HG03460 (cell line): ENCODE results near the gene TCTN3.
"Not testable (repeated sequence)": the region's sequence is repeated elsewhere in the genome, so short reads cannot be mapped to it uniquely, and the experiment has no call there.

Experiments
- ATAC-seq: cut with Tn5 transposase; IDR thresholded peaks from one replicate; pipeline ENCODE4 v1.9.1; 2021; ENCODE audit not compliant: unreplicated experiment

Gene TCTN3

GRCh38 chr10:95693668-95694534, at the start of gene TCTN3:
TCTN3 (minus strand) TSS chr10:95693927; CDS start chr10:95693899, 28 bp downstream.
- ATAC-seq = peak; percentile 98

GRCh38 chr10:95742962-95743535, 49.3 kb upstream of the TCTN3 start:
- ATAC-seq = no peak

- ATAC-seq = no peak
Measured at GRCh38 chr10:95742485-95742884, 48.8 kb upstream of the TCTN3 start.

- peak; percentile 81 for ATAC-seq
Measured at GRCh38 chr10:95741807-95742467, 48.2 kb upstream of the TCTN3 start.

GRCh38 chr10:95739056-95739455, 45.3 kb upstream of the TCTN3 start:
- no peak for ATAC-seq

- ATAC-seq = not testable (repeated sequence)
Measured at GRCh38 chr10:95732907-95733306, 39.2 kb upstream of the TCTN3 start.

- no peak for ATAC-seq
Measured at GRCh38 chr10:95730233-95730632, 36.5 kb upstream of the TCTN3 start.

- no peak for ATAC-seq
Measured at GRCh38 chr10:95729323-95730055, 35.8 kb upstream of the TCTN3 start.

- no peak for ATAC-seq
Measured at GRCh38 chr10:95728526-95728925, 34.8 kb upstream of the TCTN3 start.

GRCh38 chr10:95722496-95722895, 28.8 kb upstream of the TCTN3 start:
- ATAC-seq = not testable (repeated sequence)

- ATAC-seq = not testable (repeated sequence)
Measured at GRCh38 chr10:95720745-95721144, 27.0 kb upstream of the TCTN3 start.

GRCh38 chr10:95716866-95717265, 23.1 kb upstream of the TCTN3 start:
- ATAC-seq = no peak

- no peak for ATAC-seq
Measured at GRCh38 chr10:95716466-95716865, 22.7 kb upstream of the TCTN3 start.

- no peak for ATAC-seq
Measured at GRCh38 chr10:95711492-95711891, 17.8 kb upstream of the TCTN3 start.

- ATAC-seq = no peak
Measured at GRCh38 chr10:95706990-95707389, 13.3 kb upstream of the TCTN3 start.

- no peak for ATAC-seq
Measured at GRCh38 chr10:95706573-95706972, 12.8 kb upstream of the TCTN3 start.

- no peak for ATAC-seq
Measured at GRCh38 chr10:95698415-95698814, 4.7 kb upstream of the TCTN3 start.

- ATAC-seq = no peak
Measured at GRCh38 chr10:95697429-95697828, 3.7 kb upstream of the TCTN3 start.

- ATAC-seq = no peak
Measured at GRCh38 chr10:95694665-95695064, 938 bp upstream of the TCTN3 start.

GRCh38 chr10:95693071-95693667, 558 bp downstream of the TCTN3 start:
- ATAC-seq = no peak

GRCh38 chr10:95691281-95691680, 2.4 kb downstream of the TCTN3 start:
- ATAC-seq = no peak
